Measurements from ENCODE around the gene UGT1A8.

DNA sequence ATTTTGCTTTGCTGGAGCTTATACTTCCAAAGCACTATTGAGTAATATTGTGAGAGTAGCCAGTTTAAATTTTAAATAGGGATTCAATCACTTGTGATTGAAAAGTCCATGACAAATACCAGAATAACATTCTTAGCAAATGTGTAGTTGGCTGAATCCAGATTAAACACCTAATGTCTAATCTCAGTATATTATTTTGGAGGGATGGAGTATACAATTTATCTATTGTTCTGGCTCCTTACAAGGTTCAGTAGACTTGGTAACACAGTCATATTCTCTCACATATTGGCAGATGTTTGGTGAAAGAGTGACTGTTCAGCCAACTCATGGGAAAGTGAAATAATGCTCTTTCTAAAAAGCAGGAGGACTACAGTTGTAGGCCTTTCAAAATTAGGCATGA, 56.5 kb downstream of the UGT1A8 start:
- TF ChIP-seq POLR2A (IDR thresholded peaks at IDR 0.05; ENCODE audit: low read length) (no peak), GATA1 (IDR thresholded peaks at IDR 0.05; ENCODE audit: low read depth, low read length) (no peak)

All from erythroblast (primary cell).